Measurements from ENCODE around the gene MAB21L4.

DNA sequence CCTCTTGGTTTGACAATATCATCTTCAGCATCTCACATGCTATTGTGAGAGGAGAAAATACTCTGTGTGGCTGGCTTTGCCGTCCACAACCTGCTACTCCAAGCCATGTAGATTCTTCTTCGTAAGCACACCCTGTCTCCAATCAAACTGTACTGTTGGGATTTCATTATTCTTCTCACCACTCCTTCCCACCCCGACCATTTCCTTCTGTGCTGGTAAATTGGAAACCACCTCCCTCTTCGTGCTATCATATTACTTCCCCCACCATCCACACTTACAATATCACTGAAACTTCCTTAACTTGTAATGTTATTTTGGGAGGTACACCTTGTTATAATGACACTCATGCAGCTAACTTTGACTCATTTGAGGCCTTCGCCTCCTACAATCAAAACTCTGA is 30.6 kb downstream of the MAB21L4 start:
- TF ChIP-seq, protein P1, sequence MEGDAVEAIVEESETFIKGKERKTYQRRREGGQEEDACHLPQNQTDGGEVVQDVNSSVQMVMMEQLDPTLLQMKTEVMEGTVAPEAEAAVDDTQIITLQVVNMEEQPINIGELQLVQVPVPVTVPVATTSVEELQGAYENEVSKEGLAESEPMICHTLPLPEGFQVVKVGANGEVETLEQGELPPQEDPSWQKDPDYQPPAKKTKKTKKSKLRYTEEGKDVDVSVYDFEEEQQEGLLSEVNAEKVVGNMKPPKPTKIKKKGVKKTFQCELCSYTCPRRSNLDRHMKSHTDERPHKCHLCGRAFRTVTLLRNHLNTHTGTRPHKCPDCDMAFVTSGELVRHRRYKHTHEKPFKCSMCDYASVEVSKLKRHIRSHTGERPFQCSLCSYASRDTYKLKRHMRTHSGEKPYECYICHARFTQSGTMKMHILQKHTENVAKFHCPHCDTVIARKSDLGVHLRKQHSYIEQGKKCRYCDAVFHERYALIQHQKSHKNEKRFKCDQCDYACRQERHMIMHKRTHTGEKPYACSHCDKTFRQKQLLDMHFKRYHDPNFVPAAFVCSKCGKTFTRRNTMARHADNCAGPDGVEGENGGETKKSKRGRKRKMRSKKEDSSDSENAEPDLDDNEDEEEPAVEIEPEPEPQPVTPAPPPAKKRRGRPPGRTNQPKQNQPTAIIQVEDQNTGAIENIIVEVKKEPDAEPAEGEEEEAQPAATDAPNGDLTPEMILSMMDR (IDR thresholded peaks at IDR 0.05), result no peak
- TF ChIP-seq POLR2A (IDR thresholded peaks at IDR 0.05), result no peak

Data from lower leg skin (tissue), 3 donors.